ENCODE data around the gene MARVELD1.

MARVELD1 gene

GRCh38 chr10:97759946-97760345 lies 46.4 kb downstream of the MARVELD1 start:
- DNase-seq = no peak

GRCh38 chr10:97760461-97761257 lies 47.1 kb downstream of the MARVELD1 start:
- no peak for DNase-seq

DNA sequence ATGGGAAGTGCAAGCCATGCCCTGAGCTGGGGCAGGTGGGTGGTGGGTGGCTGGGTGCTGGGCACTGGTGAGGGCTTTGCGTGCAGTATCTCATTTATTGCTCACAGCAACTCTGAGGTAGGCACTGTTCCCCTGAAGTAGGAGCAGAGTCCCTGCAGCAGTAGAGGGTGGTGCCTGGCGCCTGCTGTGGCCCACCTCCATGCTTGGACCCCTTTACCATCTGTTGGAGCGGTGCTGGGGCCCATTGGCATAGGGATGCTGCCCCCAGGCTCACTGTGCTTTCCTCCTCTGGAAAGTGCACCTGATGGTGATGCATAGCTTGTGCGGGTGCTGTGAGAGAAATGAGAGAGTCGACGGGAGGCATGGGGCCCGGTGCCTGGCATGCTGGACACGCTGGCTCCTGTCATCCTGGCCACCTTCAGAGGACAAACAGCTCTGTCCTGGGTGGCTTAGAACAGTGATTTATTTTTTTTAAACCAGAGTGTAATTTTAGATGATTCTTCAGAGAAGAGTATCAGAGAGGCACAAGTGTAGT lies 47.9 kb downstream of the MARVELD1 start:
- no peak for DNase-seq

- no peak for DNase-seq
Measured at GRCh38 chr10:97762056-97762455, 48.5 kb downstream of the MARVELD1 start.

- no peak for DNase-seq
Measured at GRCh38 chr10:97762816-97763215, 49.3 kb downstream of the MARVELD1 start.

DNA sequence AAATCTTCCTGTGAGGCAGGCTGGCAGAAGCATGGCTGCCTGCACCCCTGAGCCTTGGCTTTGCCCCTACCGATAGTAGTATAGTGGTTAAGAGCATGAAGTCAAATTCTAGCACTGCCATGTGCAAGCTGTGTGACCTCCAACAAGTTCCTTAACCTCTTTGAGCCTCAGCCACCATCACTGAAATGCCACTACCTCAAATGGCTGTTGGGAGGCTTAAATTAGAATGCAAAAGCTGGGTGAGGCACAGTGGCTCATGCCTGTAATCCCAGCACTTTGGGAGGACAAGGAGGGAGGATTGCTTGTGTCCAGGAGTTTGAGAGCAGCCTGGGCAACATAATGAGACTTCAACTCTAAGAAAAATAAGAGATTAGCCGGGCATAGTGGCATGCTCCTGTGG lies 49.9 kb downstream of the MARVELD1 start:
- DNase-seq = no peak

DNA sequence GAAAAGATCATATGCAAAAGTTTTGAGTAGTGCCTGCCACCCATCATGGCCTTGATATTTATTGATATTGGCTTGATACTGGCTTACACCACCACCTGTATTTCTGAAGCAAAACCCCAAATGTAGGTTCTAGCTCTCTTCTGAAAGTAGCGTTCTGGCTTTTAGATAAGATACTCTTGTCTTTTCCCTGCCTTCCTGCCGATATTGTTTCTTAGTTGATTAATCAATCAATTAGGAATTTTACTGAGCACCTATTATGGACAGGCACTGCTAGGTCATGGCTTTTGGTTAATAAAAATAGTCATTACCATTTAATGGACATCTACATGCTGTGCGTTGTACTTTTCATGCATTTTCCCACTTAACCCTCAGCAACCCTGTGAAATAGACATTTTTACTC lies 50.4 kb downstream of the MARVELD1 start:
- DNase-seq = no peak

DNA sequence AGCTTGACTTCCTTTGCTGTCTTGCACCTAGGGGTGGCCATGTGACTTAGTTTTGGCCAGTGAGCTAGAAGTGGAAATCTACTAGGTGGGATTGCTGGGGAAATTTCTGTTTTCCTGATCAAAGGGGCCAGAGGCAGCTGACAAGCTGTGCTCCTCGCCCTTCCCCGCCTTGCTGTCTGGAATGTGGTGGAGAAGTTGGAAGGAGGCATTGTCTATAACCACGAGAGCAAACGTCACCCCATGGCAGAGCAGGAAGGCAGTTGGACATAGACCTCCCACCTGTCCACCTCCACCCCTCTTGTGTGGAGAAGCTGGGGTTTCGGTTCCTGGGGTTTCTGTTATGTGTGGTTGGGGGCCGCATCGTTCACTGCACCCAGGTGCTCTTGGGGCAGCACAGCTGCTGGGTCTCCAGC lies 51.0 kb downstream of the MARVELD1 start:
- DNase-seq = no peak

DNA sequence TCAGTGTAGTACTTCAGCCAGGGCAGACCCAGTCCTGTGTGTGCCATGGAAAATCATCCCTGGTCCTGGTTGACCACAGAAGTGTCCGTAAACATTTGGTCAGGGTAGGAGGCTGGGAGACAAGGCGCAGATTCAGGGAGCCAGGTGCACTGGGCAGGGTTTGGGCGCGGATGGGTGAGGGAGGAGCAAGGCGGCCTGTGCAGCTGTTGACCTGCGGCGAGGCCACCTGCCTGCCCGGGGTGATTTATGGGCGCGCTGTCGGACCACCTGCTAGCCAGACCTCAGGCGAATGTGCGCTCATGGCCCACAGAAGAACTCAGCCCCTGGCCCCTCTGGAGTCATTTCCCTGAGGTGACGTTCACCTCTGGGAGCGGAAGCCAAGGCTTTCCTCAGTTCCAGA lies 51.7 kb downstream of the MARVELD1 start:
- no peak for DNase-seq

- no peak for DNase-seq
Measured at GRCh38 chr10:97766106-97766810, 52.7 kb downstream of the MARVELD1 start.

GRCh38 chr10:97766996-97767924 lies 53.7 kb downstream of the MARVELD1 start:
- no peak for DNase-seq
